HG03558 (cell line): Measurements from ENCODE around the gene MRPL51.

Source experiments
- ATAC-seq: cut with Tn5 transposase; IDR thresholded peaks from one replicate; pipeline ENCODE4 v1.9.1; 2021; ENCODE audit warnings: moderate number of reproducible peaks; ENCODE audit not compliant: unreplicated experiment; ENCODE audit errors: extremely low read depth

MRPL51 gene

GRCh38 chr12:6442836-6443235 lies 50.2 kb downstream of the MRPL51 start:
- ATAC-seq = no peak
